Measurements from ENCODE around the gene MBD3.

GRCh38 chr19:1622007-1622406 lies 29.3 kb upstream of the MBD3 start:
- TF ChIP-seq POLR2A (IDR thresholded peaks at IDR 0.05) (no peak), CTCF (IDR thresholded peaks at IDR 0.05) (no peak)

All from uterus (tissue), 2 donors.